ENCODE data around the gene TUBG1.
A peak's percentile ranks its signal among the peaks of the same experiment; 100 is the strongest.

TUBG1 gene

DNA sequence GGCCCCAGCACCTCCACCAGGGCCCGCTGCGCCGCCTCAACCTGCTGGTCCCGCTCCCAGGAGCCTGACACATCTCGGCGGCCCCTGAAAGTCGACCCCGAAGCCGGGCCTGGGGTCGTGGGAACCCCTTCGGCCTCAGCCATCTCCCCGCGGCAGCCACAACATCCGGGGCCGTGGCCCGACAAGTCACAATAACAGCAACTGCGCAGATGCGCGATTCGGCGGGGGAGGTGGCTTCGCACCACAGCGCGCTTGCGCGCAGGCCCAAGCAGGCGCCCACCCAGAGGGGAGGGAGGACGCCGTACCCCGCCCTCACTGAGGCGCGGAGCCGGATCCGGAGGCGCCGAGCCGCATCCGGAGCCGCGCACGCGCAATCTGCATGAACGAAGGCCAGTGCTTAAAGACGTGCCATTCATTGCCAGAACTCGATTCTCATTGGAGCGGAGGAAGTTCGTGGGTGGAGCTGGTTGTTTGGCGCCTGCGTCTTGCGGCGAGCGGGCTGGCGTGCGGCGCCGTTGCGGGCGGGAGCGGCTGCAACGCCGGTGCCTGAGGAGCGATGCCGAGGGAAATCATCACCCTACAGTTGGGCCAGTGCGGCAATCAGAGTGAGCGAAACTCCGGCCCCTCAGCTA, at the start of gene TUBG1, which contains the start of gene RETREG3:
TUBG1 (plus strand) TSS at position 502 of the 632 bp plus-strand sequence; CDS start at position 557, 55 bp downstream.
RETREG3 (minus strand) TSS at position 193 of the 632 bp plus-strand sequence; CDS start at position 143, 50 bp downstream.
- TF ChIP-seq, protein P1, sequence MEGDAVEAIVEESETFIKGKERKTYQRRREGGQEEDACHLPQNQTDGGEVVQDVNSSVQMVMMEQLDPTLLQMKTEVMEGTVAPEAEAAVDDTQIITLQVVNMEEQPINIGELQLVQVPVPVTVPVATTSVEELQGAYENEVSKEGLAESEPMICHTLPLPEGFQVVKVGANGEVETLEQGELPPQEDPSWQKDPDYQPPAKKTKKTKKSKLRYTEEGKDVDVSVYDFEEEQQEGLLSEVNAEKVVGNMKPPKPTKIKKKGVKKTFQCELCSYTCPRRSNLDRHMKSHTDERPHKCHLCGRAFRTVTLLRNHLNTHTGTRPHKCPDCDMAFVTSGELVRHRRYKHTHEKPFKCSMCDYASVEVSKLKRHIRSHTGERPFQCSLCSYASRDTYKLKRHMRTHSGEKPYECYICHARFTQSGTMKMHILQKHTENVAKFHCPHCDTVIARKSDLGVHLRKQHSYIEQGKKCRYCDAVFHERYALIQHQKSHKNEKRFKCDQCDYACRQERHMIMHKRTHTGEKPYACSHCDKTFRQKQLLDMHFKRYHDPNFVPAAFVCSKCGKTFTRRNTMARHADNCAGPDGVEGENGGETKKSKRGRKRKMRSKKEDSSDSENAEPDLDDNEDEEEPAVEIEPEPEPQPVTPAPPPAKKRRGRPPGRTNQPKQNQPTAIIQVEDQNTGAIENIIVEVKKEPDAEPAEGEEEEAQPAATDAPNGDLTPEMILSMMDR (conservative IDR thresholded peaks at IDR 0.05; ENCODE audit: low read depth, low read length) = peak; percentile 44
- DNase-seq (ENCODE audit: low read depth) = peak; percentile 97
- peak within 1 kb of the TSS; percentile 98 for H3K4me3 ChIP-seq (ENCODE audit: low read length)

DNA sequence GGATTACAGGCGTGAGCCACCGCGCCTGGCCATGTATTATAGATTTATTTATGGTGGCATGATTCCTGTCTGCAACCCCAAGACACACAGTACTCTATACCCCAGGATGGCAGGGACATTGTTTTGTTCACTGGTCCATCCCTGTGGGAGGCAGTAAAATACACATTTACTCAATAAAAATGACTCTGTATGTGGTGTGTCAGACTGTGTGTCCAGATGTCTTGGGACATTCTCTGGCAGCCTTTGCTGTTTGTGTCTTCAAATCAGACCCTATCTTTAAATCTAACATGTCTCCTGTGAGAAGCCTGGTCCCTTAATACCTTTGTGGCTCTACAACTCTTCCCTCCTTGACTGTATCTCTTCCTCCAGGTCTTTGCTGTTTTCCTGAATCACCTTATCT, 49.2 kb upstream of the TUBG1 start:
- DNase-seq (ENCODE audit: low read depth) = no peak
- TF ChIP-seq, protein P1 (conservative IDR thresholded peaks at IDR 0.05; ENCODE audit: low read depth, low read length) = no peak
- no peak overlapping the region for H3K4me3 ChIP-seq (ENCODE audit: low read length)

DNA sequence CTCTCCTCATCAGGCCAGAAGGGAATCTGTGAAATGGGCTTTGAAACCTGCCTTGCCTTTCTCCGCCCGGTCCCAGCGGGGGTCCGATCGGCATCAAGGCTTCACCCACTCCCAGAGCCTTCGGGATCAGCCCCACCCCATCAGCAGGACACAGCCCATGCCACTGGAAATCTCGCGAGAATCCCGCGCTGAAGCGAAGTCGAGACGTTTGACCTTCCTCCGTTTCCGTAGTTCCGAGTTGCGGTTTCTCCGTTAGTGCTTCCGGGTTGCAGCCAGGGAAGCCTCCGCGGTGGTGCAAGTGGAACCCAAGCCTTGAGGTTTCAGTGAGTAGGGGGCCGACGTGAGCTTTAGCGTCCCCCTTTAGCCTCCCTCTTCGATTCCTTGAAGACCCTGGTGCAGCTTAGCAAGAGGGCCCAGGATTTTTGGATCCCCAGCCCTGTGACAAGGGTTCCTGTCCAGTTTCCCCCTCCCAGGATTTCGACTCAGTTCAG, 47.5 kb upstream of the TUBG1 start, which contains the start of gene COASY:
COASY (plus strand) TSS at position 252 of the 491 bp plus-strand sequence. CDS start 475 bp downstream, outside the sequence.
- peak within 1 kb of the TSS; percentile 93 for H3K4me3 ChIP-seq (ENCODE audit: low read length)
- peak; percentile 88 for DNase-seq (ENCODE audit: low read depth)
- TF ChIP-seq, protein P1 (conservative IDR thresholded peaks at IDR 0.05; ENCODE audit: low read depth, low read length) = no peak

DNA sequence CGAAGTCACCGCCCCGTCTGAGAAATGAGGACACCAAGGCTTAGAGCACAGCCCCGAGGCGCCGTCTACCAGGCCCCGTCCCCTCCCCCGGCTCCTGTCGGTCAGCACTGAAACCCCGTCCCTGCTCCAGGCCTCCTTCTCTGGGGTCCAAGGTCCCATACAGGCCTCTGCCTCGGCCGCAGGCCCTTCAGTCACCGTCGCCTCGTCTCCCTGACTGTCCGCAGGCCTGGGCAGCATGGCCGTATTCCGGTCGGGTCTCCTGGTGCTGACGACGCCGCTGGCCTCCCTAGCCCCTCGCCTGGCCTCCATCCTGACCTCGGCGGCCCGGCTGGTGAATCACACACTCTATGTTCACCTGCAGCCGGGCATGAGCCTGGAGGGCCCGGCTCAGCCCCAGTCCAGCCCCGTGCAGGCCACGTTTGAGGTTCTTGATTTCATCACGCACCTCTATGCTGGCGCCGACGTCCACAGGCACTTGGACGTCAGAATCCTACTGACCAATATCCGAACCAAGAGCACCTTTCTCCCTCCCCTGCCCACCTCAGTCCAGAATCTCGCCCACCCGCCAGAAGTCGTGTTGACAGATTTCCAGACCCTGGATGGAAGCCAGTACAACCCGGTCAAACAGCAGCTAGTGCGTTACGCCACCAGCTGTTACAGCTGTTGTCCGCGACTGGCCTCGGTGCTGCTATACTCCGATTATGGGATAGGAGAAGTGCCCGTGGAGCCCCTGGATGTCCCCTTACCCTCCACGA, 46.9 kb upstream of the TUBG1 start:
- no peak for DNase-seq (ENCODE audit: low read depth)
- H3K4me3 ChIP-seq (ENCODE audit: low read length) = peak overlapping the region; percentile 93
- TF ChIP-seq, protein P1 (conservative IDR thresholded peaks at IDR 0.05; ENCODE audit: low read depth, low read length) = no peak

DNA sequence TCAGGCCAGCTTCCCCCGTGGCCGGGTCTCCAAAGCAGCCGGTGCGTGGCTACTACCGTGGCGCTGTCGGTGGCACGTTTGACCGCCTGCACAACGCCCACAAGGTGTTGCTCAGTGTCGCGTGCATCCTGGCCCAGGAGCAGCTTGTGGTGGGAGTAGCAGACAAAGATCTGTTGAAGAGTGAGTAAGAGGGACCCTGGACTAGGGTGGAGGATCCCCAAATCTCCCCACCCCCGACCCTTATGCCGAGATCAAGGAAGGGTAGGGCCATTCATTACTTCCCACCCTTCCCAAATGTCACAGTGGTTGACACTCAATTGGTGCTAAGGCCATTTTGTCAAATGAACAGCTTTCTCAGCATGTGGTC, 46.4 kb upstream of the TUBG1 start:
- no peak for DNase-seq (ENCODE audit: low read depth)
- TF ChIP-seq, protein P1 (conservative IDR thresholded peaks at IDR 0.05; ENCODE audit: low read depth, low read length) = no peak
- H3K4me3 ChIP-seq (ENCODE audit: low read length) = peak overlapping the region; percentile 93

DNA sequence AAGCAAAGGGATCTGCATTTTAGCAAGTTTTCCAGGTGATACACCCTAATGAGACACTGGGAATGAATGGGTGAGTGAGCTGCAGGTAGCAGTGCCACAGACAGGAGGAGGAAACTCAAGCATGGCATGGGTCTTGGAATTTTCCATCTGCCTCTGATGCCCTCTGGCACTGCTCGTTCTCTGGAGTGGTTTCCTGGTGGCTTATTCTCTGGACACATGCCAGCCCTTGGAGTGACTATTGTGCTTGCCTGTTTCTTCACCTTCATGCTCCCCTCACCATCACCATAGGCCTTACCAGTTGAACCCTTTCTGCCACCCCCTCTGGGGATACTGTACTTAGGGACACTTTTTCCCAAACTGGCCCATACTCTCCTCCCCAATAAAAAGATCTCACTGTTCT, 45.9 kb upstream of the TUBG1 start:
- no peak for DNase-seq (ENCODE audit: low read depth)
- TF ChIP-seq, protein P1 (conservative IDR thresholded peaks at IDR 0.05; ENCODE audit: low read depth, low read length) = no peak
- peak overlapping the region; percentile 93 for H3K4me3 ChIP-seq (ENCODE audit: low read length)
